HG02938 (cell line): ENCODE data around the gene ADAMTS14.

Experiments
- ATAC-seq: cut with Tn5 transposase; IDR thresholded peaks from one replicate; pipeline ENCODE4 v1.9.1; 2021; ENCODE audit warnings: mild to moderate bottlenecking, moderate library complexity; ENCODE audit not compliant: unreplicated experiment

The ADAMTS14 gene

GRCh38 chr10:70722820-70723424 is 50.6 kb downstream of the ADAMTS14 start:
- no peak for ATAC-seq

- no peak for ATAC-seq
Measured at GRCh38 chr10:70723771-70724170, 51.5 kb downstream of the ADAMTS14 start.

GRCh38 chr10:70726909-70727495 is 54.7 kb downstream of the ADAMTS14 start:
- no peak for ATAC-seq

GRCh38 chr10:70728328-70728727 is 56.0 kb downstream of the ADAMTS14 start:
- ATAC-seq = no peak

- no peak for ATAC-seq
Measured at GRCh38 chr10:70729763-70730357, 57.6 kb downstream of the ADAMTS14 start.

GRCh38 chr10:70730955-70731354 is 58.6 kb downstream of the ADAMTS14 start:
- no peak for ATAC-seq

- no peak for ATAC-seq
Measured at GRCh38 chr10:70732569-70732968, 60.3 kb downstream of the ADAMTS14 start.

GRCh38 chr10:70733051-70733450 is 60.7 kb downstream of the ADAMTS14 start:
- ATAC-seq = no peak

- no peak for ATAC-seq
Measured at GRCh38 chr10:70735161-70735560, 62.9 kb downstream of the ADAMTS14 start.

- ATAC-seq = no peak
Measured at GRCh38 chr10:70736525-70736924, 64.2 kb downstream of the ADAMTS14 start.

- ATAC-seq = no peak
Measured at GRCh38 chr10:70737250-70737649, 64.9 kb downstream of the ADAMTS14 start.

- no peak for ATAC-seq
Measured at GRCh38 chr10:70738006-70738760, 65.9 kb downstream of the ADAMTS14 start.

GRCh38 chr10:70738761-70739121 is 66.4 kb downstream of the ADAMTS14 start:
- ATAC-seq = no peak

- no peak for ATAC-seq
Measured at GRCh38 chr10:70740406-70741288, 68.3 kb downstream of the ADAMTS14 start.

GRCh38 chr10:70742537-70743429 is 70.5 kb downstream of the ADAMTS14 start:
- ATAC-seq = no peak

- no peak for ATAC-seq
Measured at GRCh38 chr10:70743430-70743788, 71.1 kb downstream of the ADAMTS14 start.

- ATAC-seq = no peak
Measured at GRCh38 chr10:70743879-70744278, 71.6 kb downstream of the ADAMTS14 start.

- ATAC-seq = no peak
Measured at GRCh38 chr10:70744617-70745143, 72.4 kb downstream of the ADAMTS14 start.

GRCh38 chr10:70745555-70745954 is 73.2 kb downstream of the ADAMTS14 start:
- no peak for ATAC-seq
